SKM-1 treated with dmso at 0.1 percent for 144 hours (cell line): ENCODE results near the gene FGD4.
"Not testable (repeated sequence)": the region's sequence is repeated elsewhere in the genome, so short reads cannot be mapped to it uniquely, and the experiment has no call there.

ENCODE experiments used
- DNase-seq: peaks from one replicate; lab custom pipeline; 2025; ENCODE audit not compliant: unreplicated experiment; lab: John Stamatoyannopoulos, UW

FGD4 gene

GRCh38 chr12:32516230-32516629 is 116.9 kb downstream of the FGD4 start:
- DNase-seq: peak; percentile 22

GRCh38 chr12:32517966-32518365 is 118.6 kb downstream of the FGD4 start:
- DNase-seq: no peak

- DNase-seq: no peak
Measured at GRCh38 chr12:32519047-32519446, 119.7 kb downstream of the FGD4 start.

GRCh38 chr12:32522331-32523221 is 123.2 kb downstream of the FGD4 start:
- DNase-seq: peak; percentile 34

- DNase-seq: not testable (repeated sequence)
Measured at GRCh38 chr12:32525802-32526201, 126.4 kb downstream of the FGD4 start.

- DNase-seq: not testable (repeated sequence)
Measured at GRCh38 chr12:32526343-32526742, 127.0 kb downstream of the FGD4 start.

GRCh38 chr12:32532422-32532821 is 133.1 kb downstream of the FGD4 start:
- DNase-seq: no peak

GRCh38 chr12:32532951-32533350 is 133.6 kb downstream of the FGD4 start:
- no peak for DNase-seq

- not testable (repeated sequence) for DNase-seq
Measured at GRCh38 chr12:32533506-32533905, 134.1 kb downstream of the FGD4 start.

GRCh38 chr12:32533971-32534590 is 134.7 kb downstream of the FGD4 start:
- no peak for DNase-seq

GRCh38 chr12:32534698-32535097 is 135.3 kb downstream of the FGD4 start:
- DNase-seq: no peak

- peak; percentile 24 for DNase-seq
Measured at GRCh38 chr12:32535288-32535999, 136.1 kb downstream of the FGD4 start.

- no peak for DNase-seq
Measured at GRCh38 chr12:32536000-32536345, 136.6 kb downstream of the FGD4 start.

- no peak for DNase-seq
Measured at GRCh38 chr12:32541754-32542374, 142.5 kb downstream of the FGD4 start.

- DNase-seq: no peak
Measured at GRCh38 chr12:32542428-32543229, 143.3 kb downstream of the FGD4 start.

GRCh38 chr12:32544893-32545292 is 145.5 kb downstream of the FGD4 start:
- no peak for DNase-seq

GRCh38 chr12:32545413-32545980 is 146.1 kb downstream of the FGD4 start:
- no peak for DNase-seq

GRCh38 chr12:32546272-32546671 is 146.9 kb downstream of the FGD4 start:
- DNase-seq: no peak

GRCh38 chr12:32548691-32549281 is 149.4 kb downstream of the FGD4 start:
- DNase-seq: no peak

- no peak for DNase-seq
Measured at GRCh38 chr12:32549675-32550079, 150.3 kb downstream of the FGD4 start.
